ENCODE results near the gene ZC3H12D.

The ZC3H12D gene

DNA sequence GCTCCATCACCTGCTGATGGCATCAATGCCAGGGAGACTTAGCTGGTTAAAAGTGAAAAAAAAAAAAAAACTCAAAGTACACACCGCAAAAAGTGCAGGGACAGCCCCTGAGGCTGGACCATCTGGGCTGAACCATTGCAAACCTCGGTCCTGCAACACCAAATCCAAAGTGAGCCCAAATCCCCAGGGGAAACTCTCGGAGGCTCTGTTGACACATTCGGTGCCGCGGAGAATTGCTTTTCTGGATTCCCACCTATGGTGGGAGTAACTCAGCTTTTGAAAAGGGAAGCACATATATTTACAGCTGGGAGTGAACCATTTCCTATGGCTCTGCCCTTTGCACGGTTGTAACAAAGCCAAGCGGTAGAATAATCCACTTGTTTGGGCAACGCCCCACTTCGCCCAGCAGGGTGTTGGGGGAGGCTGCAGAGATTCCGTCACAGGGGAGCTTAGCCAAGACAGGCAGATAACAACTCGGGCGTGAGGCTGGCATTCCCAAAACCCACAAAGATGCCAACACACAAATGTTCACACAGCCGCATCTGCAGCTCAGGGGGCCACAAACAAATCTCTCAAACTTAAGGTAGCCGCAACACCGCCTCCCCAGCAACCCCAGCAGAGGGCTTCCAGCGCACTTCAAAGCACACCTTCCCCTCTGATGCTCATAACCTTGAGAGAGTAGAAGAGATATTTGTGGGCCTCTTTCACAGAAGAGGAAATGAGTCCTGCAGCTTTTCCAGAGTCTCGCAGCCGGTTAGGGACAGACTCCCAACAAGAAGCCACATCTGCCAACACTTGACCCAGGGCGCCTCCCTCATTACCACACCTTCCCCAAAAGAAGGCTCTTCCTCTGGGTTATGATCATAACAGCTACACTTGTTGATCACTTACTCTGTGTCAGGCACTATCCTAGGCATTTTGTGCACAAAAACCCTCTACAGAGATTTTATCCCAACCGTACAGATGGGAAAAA is 11.4 kb downstream of the ZC3H12D start:
- Histone ChIP-seq H2AFZ (no peak overlapping the region), H3K79me2 (no peaks in the 10 kb centered on the region), H3K27me3 (ENCODE audit: control insufficient read depth, insufficient read depth, low read length) (no peaks in the 10 kb centered on the region), H3K4me1 (peaks cover 4% of the 10 kb centered on the region), H3K4me2 (ENCODE audit: low read length) (no peak overlapping the region), H3K9ac (no peak overlapping the region), H3K4me3 (ENCODE audit: low read depth, low read length) (no peak overlapping the region), H3K9me3 (ENCODE audit: control insufficient read depth, low read length) (no peaks in the 10 kb centered on the region), H3K27ac (no peak overlapping the region), H3K36me3 (ENCODE audit: control insufficient read depth, insufficient read depth, low read length) (no peaks in the 10 kb centered on the region)
- TF ChIP-seq CTCF (IDR thresholded peaks at IDR 0.05) = no peak

GRCh38 chr6:149472241-149472640 is 12.6 kb downstream of the ZC3H12D start:
- TF ChIP-seq CTCF (IDR thresholded peaks at IDR 0.05) = no peak
- Histone ChIP-seq H3K27me3 (ENCODE audit: control insufficient read depth, insufficient read depth, low read length) (no peaks in the 10 kb centered on the region), H3K4me1 (peaks cover 5% of the 10 kb centered on the region), H2AFZ (no peak overlapping the region), H3K36me3 (ENCODE audit: control insufficient read depth, insufficient read depth, low read length) (no peaks in the 10 kb centered on the region), H3K4me2 (ENCODE audit: low read length) (no peak overlapping the region), H3K9ac (no peak overlapping the region), H3K79me2 (no peaks in the 10 kb centered on the region), H3K27ac (no peak overlapping the region), H3K9me3 (ENCODE audit: control insufficient read depth, low read length) (no peaks in the 10 kb centered on the region), H3K4me3 (ENCODE audit: low read depth, low read length) (no peak overlapping the region)

DNA sequence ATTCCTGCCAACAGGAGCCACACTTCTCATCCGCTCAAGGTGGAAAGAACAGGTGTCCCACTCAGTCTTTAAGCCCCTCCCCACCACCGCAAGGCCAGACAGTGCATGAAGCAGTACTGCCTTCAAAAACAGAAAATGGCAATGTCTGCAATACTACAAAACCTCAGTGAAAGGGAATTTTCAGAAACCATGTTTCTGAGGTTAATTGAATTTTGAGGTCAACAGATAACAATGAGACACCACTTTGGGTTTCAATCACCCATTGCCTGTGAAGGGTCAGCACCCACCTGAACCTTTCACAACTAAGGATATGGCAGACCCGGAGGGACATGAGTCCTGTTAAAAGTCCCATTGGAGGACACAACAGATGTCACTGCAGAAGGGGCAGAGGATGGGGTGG is 13.0 kb downstream of the ZC3H12D start:
- no peak for TF ChIP-seq CTCF (IDR thresholded peaks at IDR 0.05)
- H3K4me2 ChIP-seq (ENCODE audit: low read length) = no peak overlapping the region
- peaks cover 5% of the 10 kb centered on the region for H3K4me1 ChIP-seq
- H2AFZ ChIP-seq = no peak overlapping the region
- no peak overlapping the region for H3K4me3 ChIP-seq (ENCODE audit: low read depth, low read length)
- H3K36me3 ChIP-seq (ENCODE audit: control insufficient read depth, insufficient read depth, low read length) = no peaks in the 10 kb centered on the region
- no peak overlapping the region for H3K27ac ChIP-seq
- H3K79me2 ChIP-seq = no peaks in the 10 kb centered on the region
- no peaks in the 10 kb centered on the region for H3K9me3 ChIP-seq (ENCODE audit: control insufficient read depth, low read length)
- H3K27me3 ChIP-seq (ENCODE audit: control insufficient read depth, insufficient read depth, low read length) = no peaks in the 10 kb centered on the region
- H3K9ac ChIP-seq = no peak overlapping the region

DNA sequence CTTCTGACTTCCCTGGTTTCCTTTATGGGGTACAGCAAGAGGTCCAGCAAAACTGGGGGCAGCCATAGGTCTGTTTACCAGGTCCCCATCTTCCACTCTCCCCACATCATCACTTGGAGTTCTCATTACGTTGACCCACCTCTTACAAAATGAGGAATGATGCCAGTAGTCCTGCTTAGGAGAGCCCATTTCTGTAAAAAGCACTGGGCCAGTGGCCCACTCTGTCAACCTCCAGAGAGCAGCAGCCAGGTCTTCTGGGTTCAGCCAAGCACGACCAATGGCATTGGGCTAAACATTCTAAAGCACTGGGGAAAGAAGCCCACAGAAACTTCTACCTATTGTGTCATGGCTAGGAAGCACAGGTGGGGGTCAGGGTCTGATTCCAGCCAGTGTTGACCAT is 13.9 kb downstream of the ZC3H12D start:
- no peak overlapping the region for H3K9ac ChIP-seq
- no peaks in the 10 kb centered on the region for H3K9me3 ChIP-seq (ENCODE audit: control insufficient read depth, low read length)
- H3K79me2 ChIP-seq = no peaks in the 10 kb centered on the region
- H3K4me3 ChIP-seq (ENCODE audit: low read depth, low read length) = no peak overlapping the region
- no peak overlapping the region for H3K4me2 ChIP-seq (ENCODE audit: low read length)
- no peak overlapping the region for H2AFZ ChIP-seq
- no peak overlapping the region for H3K27ac ChIP-seq
- H3K4me1 ChIP-seq = peaks cover 5% of the 10 kb centered on the region
- H3K27me3 ChIP-seq (ENCODE audit: control insufficient read depth, insufficient read depth, low read length) = no peaks in the 10 kb centered on the region
- H3K36me3 ChIP-seq (ENCODE audit: control insufficient read depth, insufficient read depth, low read length) = no peaks in the 10 kb centered on the region
- TF ChIP-seq CTCF (IDR thresholded peaks at IDR 0.05) = no peak

- H3K9ac ChIP-seq = no peak overlapping the region
- no peaks in the 10 kb centered on the region for H3K9me3 ChIP-seq (ENCODE audit: control insufficient read depth, low read length)
- no peaks in the 10 kb centered on the region for H3K79me2 ChIP-seq
- H3K4me3 ChIP-seq (ENCODE audit: low read depth, low read length) = no peak overlapping the region
- peaks cover 5% of the 10 kb centered on the region for H3K4me1 ChIP-seq
- no peak overlapping the region for H2AFZ ChIP-seq
- H3K27ac ChIP-seq = no peak overlapping the region
- H3K27me3 ChIP-seq (ENCODE audit: control insufficient read depth, insufficient read depth, low read length) = no peaks in the 10 kb centered on the region
- no peak overlapping the region for H3K4me2 ChIP-seq (ENCODE audit: low read length)
- no peaks in the 10 kb centered on the region for H3K36me3 ChIP-seq (ENCODE audit: control insufficient read depth, insufficient read depth, low read length)
- no peak for TF ChIP-seq CTCF (IDR thresholded peaks at IDR 0.05)
Observed at GRCh38 chr6:149468179-149468578, 16.6 kb downstream of the ZC3H12D start.

All from parathyroid adenoma (tissue), 2 donors.